Neural progenitor cell (in vitro differentiated cells): ENCODE measurements around the gene SRL. TPM values are rescaled to one million over a fixed set of nuclear protein-coding genes. Genes with fewer than 3 reads are reported as not detected.

ENCODE experiments used
- DNase-seq: peaks from one replicate; pipeline ENCODE4 v3.0.0-alpha.2; 2016; ENCODE audit warnings: low spot score
- H2AFZ ChIP-seq: fragments of 200-600 bp; sonication (generic); replicated peaks from 2 replicates; pipeline ENCODE4 v1.6.1; 2016; ENCODE audit warnings: antibody characterized with exemption
- H3F3A ChIP-seq: fragments of 200-600 bp; sonication (generic); 2 replicates; pipeline ENCODE4 v1.6.1; 2016; ENCODE audit warnings: antibody characterized with exemption, low read depth
- H3K27ac ChIP-seq: fragments of 200-600 bp; sonication (generic); 2 replicates; pipeline ENCODE4 v1.5.1; 2016; ENCODE audit warnings: mild to moderate bottlenecking
- H3K27me3 ChIP-seq: fragments of 200-600 bp; sonication (generic); 2 replicates; pipeline ENCODE4 v1.6.1; 2016; ENCODE audit warnings: mild to moderate bottlenecking, moderate library complexity
- H3K36me3 ChIP-seq: fragments of 200-600 bp; sonication (generic); 2 replicates; pipeline ENCODE4 v1.5.1; 2016
- H3K4me1 ChIP-seq: fragments of 200-600 bp; sonication (generic); 2 replicates; pipeline ENCODE4 v1.6.1; 2016; ENCODE audit warnings: mixed run types
- H3K4me2 ChIP-seq: fragments of 200-600 bp; sonication (generic); 2 replicates; pipeline ENCODE4 v1.6.1; 2016
- H3K4me3 ChIP-seq: fragments of 200-600 bp; sonication (generic); 2 replicates; pipeline ENCODE4 v1.5.1; 2016
- H3K79me2 ChIP-seq: fragments of 200-600 bp; sonication (generic); 2 replicates; pipeline ENCODE4 v1.6.1; 2016; ENCODE audit warnings: low read depth
- H3K9ac ChIP-seq: fragments of 200-600 bp; sonication (generic); 2 replicates; pipeline ENCODE4 v1.6.1; 2016
- H3K9me3 ChIP-seq: fragments of 200-600 bp; sonication (generic); 2 replicates; pipeline ENCODE4 v1.5.1; 2016; ENCODE audit warnings: low read depth
- H4K20me1 ChIP-seq: fragments of 200-600 bp; sonication (generic); 2 replicates; pipeline ENCODE4 v1.6.1; 2016; ENCODE audit warnings: low read depth
- H3K27ac Mint-ChIP-seq: 3 replicates; pipeline ENCODE4 v1.8.0; 2021; ENCODE audit warnings: mixed read lengths
- H3K27me3 Mint-ChIP-seq: 2 replicates; pipeline ENCODE4 v1.8.0; 2022; ENCODE audit warnings: low read depth, mild to moderate bottlenecking, inconsistent platforms, moderate library complexity, mixed read lengths; ENCODE audit not compliant: insufficient read depth
- H3K36me3 Mint-ChIP-seq: 3 replicates; pipeline ENCODE4 v1.8.0; 2021; ENCODE audit warnings: mixed read lengths
- H3K4me1 Mint-ChIP-seq: 3 replicates; pipeline ENCODE4 v1.8.0; 2021; ENCODE audit warnings: mixed read lengths
- H3K4me3 Mint-ChIP-seq: 3 replicates; pipeline ENCODE4 v1.8.0; 2021; ENCODE audit warnings: mild to moderate bottlenecking, moderate library complexity, mixed read lengths
- H3K9me3 Mint-ChIP-seq: 3 replicates; pipeline ENCODE4 v1.8.0; 2020; ENCODE audit warnings: mixed read lengths
- EZH2 ChIP-seq: fragments of 200-600 bp; sonication (generic); IDR thresholded peaks from 2 replicates; pipeline ENCODE4 v1.6.1; 2017; ENCODE audit warnings: antibody characterized with exemption, mild to moderate bottlenecking, moderate library complexity
- EZH2phosphoT487 ChIP-seq: fragments of 200-600 bp; sonication (generic); IDR thresholded peaks from 2 replicates; pipeline ENCODE4 v1.6.1; 2017; ENCODE audit warnings: antibody characterized with exemption
- total RNA-seq: library from RNA; depleted of rRNA; stranded (reverse); fragments of >200 nt; gene quantifications from 2 replicates; pipeline ENCODE4 v1.2.3, GENCODE V29; 2015; ENCODE audit warnings: low replicate concordance
- TF ChIP-seq, protein P1 (sequence below): fragments of 200-600 bp; sonication (generic); IDR thresholded peaks from 2 replicates; pipeline ENCODE4 v1.5.1; 2017; ENCODE audit warnings: antibody characterized with exemption, mild to moderate bottlenecking

Gene SRL
- total RNA-seq, 1 donor from 2014 or later = 0.22 TPM

DNA sequence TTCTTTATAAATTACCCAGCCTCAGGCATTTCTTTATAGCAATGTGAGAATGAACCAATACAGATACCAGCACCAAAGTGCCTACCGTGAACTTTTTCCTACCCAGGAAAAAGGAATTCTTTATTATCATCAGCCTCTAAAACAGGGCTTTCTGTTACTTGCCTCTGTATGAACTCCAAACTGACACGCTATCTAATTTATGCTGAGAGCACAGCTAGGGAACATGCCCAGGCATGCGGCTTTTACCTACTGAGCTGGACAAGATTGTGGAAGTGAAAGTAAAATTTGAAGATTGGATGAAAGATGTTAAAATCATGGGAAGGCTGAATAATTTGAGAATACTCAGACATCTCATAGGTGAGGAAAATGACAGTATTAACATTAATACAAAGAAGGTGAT, 101.2 kb downstream of the SRL start:
- H3K27ac Mint-ChIP-seq = no peak overlapping the region
- H3F3A ChIP-seq = no peaks in the 10 kb centered on the region
- H3K79me2 ChIP-seq = no peaks in the 10 kb centered on the region
- H3K9me3 ChIP-seq = no peaks in the 10 kb centered on the region
- H2AFZ ChIP-seq = no peak overlapping the region
- H3K36me3 ChIP-seq = no peaks in the 10 kb centered on the region
- no peaks in the 10 kb centered on the region for H4K20me1 ChIP-seq
- H3K27me3 ChIP-seq = no peaks in the 10 kb centered on the region
- no peak overlapping the region for H3K4me3 ChIP-seq
- H3K27me3 Mint-ChIP-seq = peaks cover 3% of the 10 kb centered on the region
- DNase-seq = no peak
- H3K4me2 ChIP-seq = no peak overlapping the region
- H3K9me3 Mint-ChIP-seq = no peaks in the 10 kb centered on the region
- no peak overlapping the region for H3K27ac ChIP-seq
- no peaks in the 10 kb centered on the region for H3K36me3 Mint-ChIP-seq
- no peaks in the 10 kb centered on the region for H3K4me1 Mint-ChIP-seq
- TF ChIP-seq EZH2phosphoT487 (no peak), EZH2 (no peak)
- TF ChIP-seq, protein P1, sequence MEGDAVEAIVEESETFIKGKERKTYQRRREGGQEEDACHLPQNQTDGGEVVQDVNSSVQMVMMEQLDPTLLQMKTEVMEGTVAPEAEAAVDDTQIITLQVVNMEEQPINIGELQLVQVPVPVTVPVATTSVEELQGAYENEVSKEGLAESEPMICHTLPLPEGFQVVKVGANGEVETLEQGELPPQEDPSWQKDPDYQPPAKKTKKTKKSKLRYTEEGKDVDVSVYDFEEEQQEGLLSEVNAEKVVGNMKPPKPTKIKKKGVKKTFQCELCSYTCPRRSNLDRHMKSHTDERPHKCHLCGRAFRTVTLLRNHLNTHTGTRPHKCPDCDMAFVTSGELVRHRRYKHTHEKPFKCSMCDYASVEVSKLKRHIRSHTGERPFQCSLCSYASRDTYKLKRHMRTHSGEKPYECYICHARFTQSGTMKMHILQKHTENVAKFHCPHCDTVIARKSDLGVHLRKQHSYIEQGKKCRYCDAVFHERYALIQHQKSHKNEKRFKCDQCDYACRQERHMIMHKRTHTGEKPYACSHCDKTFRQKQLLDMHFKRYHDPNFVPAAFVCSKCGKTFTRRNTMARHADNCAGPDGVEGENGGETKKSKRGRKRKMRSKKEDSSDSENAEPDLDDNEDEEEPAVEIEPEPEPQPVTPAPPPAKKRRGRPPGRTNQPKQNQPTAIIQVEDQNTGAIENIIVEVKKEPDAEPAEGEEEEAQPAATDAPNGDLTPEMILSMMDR = no peak
- no peaks in the 10 kb centered on the region for H3K4me1 ChIP-seq
- no peak overlapping the region for H3K9ac ChIP-seq
- H3K4me3 Mint-ChIP-seq = no peak overlapping the region

DNA sequence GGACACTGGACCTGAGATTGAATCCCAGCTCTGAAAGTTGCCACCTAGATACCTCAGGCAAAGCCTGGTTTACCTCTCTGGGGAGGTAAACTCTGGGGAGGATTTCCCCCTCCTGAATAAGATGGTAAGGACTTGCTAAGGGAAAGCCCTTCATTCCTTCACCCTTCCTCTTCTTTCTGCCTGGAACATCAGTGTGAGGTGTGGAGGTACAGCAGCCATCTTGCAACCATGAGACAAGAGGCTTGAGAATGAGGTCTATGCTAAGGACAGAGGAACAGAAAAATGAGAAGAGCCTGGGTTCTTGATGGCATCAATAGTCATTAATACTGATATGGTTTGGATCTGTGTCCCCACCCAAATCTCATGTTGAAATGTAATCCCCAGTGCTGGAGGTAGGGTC, 101.9 kb downstream of the SRL start:
- H3K27me3 Mint-ChIP-seq = peaks cover 8% of the 10 kb centered on the region

More for the DNA sequence above, 101.9 kb downstream of the SRL start:
- no peak overlapping the region for H3K9ac ChIP-seq
- H3F3A ChIP-seq = no peaks in the 10 kb centered on the region
- no peak overlapping the region for H3K4me2 ChIP-seq
- H3K4me1 ChIP-seq = no peaks in the 10 kb centered on the region
- no peaks in the 10 kb centered on the region for H3K79me2 ChIP-seq
- no peaks in the 10 kb centered on the region for H3K27me3 ChIP-seq
- H4K20me1 ChIP-seq = no peaks in the 10 kb centered on the region
- H2AFZ ChIP-seq = no peak overlapping the region
- no peak for DNase-seq
- H3K4me3 ChIP-seq = no peak overlapping the region
- Mint-ChIP-seq H3K36me3 (no peaks in the 10 kb centered on the region), H3K4me3 (no peak overlapping the region), H3K4me1 (no peaks in the 10 kb centered on the region), H3K9me3 (no peaks in the 10 kb centered on the region), H3K27ac (no peak overlapping the region)
- H3K36me3 ChIP-seq = no peaks in the 10 kb centered on the region
- TF ChIP-seq, protein P1 = no peak
- no peak for TF ChIP-seq EZH2phosphoT487
- no peak for TF ChIP-seq EZH2
- H3K9me3 ChIP-seq = no peaks in the 10 kb centered on the region
- no peak overlapping the region for H3K27ac ChIP-seq

Other genes with a start within 250 kb of the SRL start
- gene ADCY9, start 125.6 kb downstream of the SRL start, total RNA-seq = 1.2 and 3.4 TPM in 2 replicates
- gene TFAP4, start 30.9 kb upstream of the SRL start, total RNA-seq = 19.8 and 24.8 TPM in 2 replicates
- 0.15 and 1.3 TPM in 2 replicates for gene GLIS2, start 74.0 kb upstream of the SRL start, total RNA-seq
- 17.0 and 40.8 TPM in 2 replicates for gene PAM16, start 109.2 kb upstream of the SRL start, total RNA-seq
- gene VASN, start 129.8 kb upstream of the SRL start, total RNA-seq = 3.1 and 7.5 TPM in 2 replicates
- gene CORO7, start 174.5 kb upstream of the SRL start, total RNA-seq = 6.8 and 21.8 TPM in 2 replicates
- gene DNAJA3, start 183.8 kb upstream of the SRL start, total RNA-seq = 27.3 and 47.2 TPM in 2 replicates
- 47.1 and 69.1 TPM in 2 replicates for gene NMRAL1, start 232.5 kb upstream of the SRL start, total RNA-seq
- gene HMOX2, start 234.3 kb upstream of the SRL start, total RNA-seq = 11.5 and 20.3 TPM in 2 replicates